Left forelimb (tissue), 1 donor: ENCODE results near the gene MBD5.

ENCODE experiments used
- DNase-seq: peaks from one replicate; pipeline ENCODE4 v3.0.0-alpha.2; 2018; ENCODE audit warnings: low spot score

MBD5 gene

DNA sequence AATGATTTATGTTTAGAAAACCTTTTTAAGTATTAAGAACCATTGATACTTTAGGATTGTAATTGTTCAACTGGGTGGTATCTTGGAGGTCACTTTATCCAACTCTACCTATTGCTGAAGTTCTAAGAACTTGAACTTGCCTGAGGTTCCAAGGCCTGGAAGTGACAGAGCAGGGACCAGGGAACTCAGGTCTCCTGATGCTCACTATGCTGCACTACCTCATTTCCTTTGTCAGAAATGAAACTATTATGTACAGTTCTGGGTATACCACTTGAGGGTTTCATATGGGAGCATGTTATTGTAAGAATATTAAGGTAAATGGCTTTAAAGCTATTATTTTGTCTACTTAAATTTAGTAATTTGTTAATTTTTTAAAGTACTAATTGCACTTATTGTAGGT, 3.0 kb downstream of the MBD5 start:
- DNase-seq, result no peak

DNA sequence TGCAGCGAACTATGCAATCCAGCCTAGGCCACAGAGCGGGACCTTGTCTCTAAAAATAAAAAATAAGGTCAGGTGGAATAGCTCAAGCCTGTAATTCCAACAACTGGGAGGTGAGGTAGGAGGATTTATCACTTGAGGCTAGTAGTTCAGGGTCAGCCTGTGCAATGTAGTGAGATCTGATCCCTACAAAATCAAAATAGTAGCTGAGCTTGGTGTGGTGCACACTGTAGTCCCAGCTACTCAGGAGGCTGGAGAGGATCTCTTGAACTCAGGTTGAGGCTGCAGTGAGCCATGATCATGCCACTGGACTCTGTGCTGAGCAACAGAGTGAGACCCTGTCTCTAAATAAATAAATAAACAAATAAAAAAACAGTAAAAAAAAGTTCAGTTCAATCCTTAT, 5.7 kb downstream of the MBD5 start:
- DNase-seq, result no peak

DNA sequence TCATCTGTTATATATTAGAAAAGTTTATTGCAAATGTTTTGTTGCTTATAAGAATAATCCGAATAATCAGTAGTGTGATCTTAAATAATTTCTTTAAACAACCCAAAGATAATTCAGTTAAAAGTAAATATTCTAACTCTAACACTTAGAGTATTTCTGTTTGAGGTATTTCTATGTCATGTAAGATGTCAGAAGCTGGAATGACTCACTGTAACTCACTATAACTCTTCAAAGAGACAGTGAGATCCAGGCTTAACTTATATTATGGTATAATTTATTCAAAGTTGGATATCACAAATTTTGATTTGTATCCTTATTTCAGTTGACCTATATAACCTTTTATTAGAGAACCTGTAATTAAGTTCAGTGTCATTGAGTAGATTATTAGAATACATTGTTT, 6.9 kb downstream of the MBD5 start:
- DNase-seq, result no peak

DNA sequence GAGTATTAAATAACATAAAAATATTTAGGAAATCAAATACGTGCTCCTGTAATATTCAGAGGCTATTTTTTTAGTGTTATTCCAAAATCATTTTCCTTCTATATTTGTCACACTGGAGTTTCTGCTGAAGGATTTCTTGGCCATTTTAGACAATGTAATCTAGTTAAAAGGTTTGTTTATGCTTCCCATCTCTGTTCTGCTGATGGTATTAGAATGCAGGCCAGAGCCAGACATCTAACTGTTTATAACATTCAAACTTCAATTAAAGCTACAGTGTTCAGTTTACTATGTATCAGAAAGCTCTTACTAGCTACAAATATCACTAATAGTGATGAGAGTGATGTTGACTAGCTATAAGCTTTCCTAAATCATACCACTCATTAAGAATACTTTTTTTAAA, 7.9 kb downstream of the MBD5 start:
- no peak for DNase-seq

DNA sequence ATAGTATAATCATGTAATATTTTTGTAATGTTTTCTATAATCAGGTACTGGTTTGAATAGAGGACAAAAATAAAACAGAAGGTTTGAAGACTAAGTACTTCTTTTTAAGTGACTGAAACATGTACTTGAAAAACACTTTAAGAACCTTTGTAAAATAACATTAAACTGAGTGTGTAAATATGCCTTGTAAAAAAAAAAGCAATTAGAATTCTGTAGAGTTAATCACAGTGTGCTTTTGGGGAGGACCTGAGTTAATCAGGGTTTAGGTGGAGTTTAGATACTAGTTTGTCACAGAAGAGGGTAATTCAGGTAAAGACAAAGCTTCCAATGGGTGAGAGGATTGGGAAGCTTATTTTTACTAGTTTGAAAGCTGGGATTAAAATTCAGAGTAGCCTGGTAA, 10.3 kb downstream of the MBD5 start:
- no peak for DNase-seq

DNA sequence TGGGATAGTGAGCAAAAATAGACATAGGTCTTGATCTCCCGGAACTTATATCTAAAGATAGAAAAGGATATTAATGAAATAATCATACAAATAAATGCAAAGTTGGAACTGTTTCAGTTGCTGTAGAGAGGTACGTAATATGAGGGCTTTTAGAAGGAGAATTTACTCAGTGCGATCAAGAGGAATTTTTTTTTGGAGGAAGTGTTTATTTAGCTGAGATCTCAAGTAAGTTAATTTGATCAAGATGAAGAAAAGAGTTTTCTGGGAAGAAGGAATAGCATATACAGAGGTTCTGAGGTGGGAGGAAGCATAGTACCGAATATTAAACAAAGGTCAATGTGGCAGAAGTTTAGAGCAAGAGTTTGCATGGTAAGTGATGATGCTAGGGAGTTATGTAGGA, 11.3 kb downstream of the MBD5 start:
- no peak for DNase-seq

DNA sequence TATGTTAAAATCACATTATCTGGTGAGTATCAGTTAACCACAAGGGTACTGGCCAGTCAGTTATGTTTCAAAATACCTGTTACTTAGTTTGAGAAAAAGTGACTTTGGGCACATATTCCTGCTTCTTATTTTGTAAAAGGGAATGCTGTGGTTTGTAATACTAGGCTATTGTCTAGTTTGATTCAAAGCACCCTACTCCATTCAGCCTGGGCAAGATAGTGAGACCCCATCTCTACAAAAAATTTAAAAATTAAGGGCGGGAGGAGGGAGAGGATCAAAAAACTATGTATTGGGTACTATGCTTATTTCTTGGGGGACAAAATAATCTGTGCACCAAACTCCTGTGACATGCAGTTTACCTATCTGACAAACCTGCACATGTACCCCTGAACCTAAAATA, 18.9 kb downstream of the MBD5 start:
- no peak for DNase-seq

DNA sequence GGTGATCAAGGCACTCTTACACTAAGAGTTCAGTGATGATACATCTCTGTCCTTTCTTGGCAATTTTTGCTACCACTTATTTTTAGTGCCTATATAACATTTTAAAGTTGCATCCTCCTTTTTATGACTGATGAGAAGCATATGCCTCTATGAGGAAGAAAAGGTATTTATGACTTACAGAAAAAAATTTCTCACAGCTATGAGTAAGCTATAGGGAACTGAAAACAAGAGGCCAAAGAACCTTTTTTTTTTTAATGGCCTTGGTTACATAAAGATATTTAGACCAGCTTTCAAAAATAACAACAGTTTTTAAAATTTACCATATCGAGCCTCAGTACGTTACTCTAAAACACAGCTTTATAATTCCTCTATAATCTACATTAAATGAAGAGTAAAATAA, 21.3 kb downstream of the MBD5 start:
- no peak for DNase-seq

DNA sequence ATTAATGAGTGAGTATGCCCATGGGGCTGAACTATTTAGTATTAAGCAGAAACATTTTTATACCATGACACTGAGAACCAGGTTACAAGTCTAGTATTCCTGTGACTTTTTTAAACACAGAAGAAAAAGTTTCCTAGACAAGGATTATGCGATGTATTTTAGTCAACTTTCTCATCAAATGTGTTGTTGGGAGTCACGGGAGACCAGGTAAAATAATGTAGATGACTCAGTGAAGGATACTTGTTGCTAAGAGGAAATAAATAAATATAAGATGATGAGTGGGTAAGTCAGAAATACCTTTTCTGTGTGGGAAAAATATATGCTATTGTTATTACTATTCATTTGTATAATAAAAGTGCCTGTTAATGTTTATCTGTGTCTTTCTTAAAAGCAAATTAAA, 23.4 kb downstream of the MBD5 start:
- DNase-seq, result no peak

DNA sequence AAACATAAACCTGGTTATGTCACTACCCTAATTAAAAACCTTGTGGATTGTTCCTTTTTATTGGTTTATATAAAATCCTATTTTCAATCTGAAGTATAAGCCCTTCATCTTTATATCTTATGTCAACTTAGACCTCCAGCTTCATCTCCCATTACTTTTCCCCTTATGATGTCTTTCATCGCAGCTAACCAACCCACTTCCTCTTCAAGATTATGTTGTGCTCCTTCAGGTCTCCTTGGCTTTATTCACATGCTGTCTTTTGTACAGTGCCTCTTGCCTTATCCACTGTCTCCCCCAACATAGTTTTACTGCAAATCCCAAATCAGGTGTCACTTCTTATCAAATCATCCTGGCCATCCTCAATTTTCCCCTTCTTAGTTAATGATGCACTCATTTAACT, 25.9 kb downstream of the MBD5 start:
- DNase-seq, result no peak

DNA sequence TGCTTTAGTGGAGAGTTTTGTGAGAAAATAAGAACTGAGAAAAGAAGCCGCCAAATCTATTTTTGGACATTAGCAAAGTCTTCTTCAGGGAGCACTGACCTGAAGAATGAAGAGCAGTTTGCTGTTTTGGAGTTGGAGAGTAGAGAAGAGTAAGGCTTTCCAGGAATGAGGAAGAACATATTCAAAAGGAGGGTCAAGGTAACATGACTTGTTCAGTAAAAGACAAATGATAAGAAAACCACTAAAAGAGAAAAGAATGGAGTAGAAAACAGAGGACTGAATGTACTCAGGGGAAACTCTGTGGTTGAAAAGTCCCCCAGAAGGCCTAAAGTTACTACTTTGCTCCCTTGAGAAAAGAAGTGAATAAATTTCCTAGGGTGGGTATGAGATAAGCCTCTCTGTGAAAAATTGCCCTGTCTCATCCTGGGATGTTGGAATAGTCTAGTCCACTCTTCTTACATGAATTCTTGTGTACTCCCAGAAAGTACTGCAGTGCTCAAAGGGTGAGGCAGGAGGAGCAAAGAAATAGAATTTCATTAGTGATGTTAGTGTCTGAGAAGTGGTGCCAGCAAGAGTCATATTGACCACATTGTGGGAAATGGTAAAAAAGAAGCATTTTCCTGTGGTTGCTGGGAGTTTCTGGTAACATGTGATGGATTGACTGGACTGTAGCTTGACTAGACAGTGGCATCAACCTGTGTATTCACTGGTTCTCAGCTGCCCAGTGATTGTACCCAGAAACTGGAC, 27.8 kb downstream of the MBD5 start:
- no peak for DNase-seq

DNA sequence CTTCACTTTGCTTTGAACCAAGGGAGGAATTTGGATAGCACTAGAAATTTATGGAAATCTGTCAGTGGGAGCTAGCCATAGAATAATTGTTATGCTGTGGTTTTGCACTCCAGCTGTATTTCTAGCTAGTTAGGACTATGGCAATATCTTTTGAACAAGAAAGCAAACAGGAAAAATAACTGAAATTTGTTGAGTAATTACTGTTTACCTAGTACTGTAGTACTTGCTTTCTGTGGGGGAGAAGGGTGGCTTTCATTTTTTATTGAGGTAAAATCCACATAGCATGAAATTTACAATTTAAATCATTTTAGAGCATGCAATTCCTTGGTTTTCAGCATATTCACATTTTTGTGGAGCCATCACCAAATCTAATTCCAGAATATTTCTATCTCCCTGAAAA, 28.4 kb downstream of the MBD5 start:
- no peak for DNase-seq

DNA sequence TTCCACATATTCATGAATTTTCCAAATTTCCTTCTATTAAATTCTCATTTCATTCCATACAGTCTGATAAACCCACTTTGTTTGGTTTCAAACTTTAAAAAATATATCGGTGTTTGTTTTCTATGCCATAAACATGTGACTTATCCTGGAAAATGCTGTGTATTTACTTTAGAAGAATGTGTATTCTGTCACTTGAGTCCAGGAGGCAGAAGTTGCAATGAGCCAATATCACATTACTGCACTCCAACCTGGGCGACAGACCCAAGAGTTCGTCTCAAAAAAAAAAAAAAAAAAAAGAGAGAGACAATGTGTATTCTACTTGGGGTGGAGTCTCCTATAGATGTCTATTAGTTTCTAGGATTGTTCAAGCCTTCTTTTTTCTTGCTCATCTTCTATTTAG, 31.8 kb downstream of the MBD5 start:
- DNase-seq, result no peak

DNA sequence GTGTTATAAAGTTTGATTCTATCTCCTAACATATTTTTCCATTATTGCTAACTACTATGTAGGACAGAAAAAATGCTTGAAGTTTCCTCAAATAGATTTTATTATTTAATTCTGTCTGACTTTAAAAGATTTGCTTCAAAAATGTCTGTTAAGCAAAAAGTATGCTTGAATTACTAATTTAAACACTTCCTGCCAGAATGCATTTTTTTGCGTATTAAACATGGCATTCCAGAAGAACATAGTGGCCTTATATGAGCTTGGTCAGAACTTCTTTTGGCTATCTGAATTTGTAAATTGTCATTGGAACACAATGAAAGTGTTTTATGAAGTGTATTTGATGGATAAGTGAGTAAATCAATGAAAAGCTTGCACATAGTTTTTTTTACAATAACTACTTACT, 37.8 kb downstream of the MBD5 start:
- no peak for DNase-seq

DNA sequence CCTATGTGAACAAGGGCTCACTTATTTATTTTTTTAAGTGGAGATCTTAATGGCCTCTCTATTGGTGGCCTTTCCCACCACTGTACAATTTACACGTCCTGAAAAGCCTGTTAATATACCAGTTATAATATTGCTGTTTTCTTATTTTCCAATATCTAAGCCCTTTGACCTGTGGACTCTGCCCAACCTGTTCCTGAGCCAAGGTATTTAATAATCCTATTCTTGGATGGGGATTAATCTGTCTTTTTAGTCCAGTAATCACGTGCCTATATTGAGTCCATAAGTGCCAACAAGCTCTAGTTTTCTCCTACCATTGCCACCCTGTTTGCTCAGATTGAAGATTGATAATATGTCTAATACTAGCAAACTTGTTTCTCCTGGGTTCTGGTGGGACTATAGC, 42.7 kb downstream of the MBD5 start:
- no peak for DNase-seq

DNA sequence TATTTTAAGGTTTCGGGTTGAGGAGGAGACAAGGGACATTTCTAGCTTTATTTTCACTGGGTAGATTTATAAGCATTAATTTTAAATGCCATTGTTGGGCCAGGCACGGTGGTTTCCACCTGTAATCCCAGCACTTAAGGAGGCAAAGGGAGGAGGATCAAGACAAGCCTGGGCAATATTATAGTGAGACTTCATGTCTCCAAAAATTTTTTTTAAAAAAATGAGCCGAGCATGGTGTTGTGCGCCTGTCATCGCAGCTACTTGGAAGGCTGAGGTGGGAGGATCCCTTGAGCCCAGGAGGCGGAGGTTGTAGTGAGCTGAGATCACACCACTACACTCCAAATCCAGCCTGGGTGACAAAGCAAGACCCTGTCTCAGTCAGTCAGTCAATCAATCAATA, 45.0 kb downstream of the MBD5 start:
- no peak for DNase-seq

DNA sequence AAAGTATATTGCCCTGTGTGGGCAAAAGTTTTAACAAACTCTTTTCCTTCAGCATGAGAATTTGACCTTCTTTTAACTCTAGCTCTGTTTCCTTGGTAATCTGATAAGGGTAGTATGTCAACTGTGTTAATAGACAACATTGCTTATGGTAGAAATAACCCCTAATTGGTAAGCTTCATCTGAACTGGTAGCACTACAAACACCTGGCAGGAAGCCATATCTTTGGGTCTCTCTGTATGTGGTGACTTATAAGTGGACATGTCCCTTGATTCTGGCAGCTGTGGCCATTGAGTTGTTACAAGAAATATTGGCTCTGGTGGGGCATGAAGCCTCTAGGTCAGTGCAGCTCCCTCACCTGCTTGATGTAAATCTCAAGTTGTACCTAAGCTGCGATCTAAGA, 46.9 kb downstream of the MBD5 start:
- DNase-seq, result no peak

DNA sequence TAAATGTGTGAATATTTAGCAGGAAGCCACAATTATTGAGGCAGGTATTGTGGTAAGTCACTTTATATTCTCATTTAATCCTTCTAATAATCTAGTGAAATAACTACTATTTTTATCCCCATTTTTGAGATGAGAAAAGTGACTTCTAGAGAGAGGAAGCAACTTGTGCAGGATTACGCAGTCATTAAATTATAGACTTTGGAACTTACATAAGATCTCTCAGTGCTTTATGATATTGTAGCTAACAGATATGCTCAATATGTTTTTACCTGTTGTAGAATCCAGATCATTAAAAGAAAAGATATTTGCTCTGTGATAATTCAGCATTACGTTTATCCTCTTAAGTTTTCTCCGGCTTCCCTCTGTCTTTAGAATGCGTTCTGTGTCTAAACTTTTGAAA, 50.5 kb downstream of the MBD5 start:
- DNase-seq, result no peak

DNA sequence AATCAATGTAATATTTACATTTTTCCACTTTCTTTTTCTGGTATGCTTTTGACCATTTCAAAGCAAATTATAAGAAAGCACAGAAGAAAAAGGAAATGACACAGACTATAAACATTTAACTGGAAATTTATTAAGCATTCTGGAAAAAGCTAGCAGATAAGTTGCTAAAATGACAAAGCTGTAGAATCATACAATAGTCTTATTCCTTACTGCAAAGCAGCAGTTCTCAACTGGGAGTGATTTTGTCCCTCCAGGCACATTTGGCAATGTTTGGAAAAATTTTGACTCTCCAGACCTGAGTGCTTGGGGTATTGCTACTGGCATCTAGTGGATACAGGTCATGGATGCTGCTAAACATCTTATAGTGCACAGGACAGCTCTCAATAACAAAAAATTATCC, 75.1 kb downstream of the MBD5 start:
- DNase-seq, result no peak

DNA sequence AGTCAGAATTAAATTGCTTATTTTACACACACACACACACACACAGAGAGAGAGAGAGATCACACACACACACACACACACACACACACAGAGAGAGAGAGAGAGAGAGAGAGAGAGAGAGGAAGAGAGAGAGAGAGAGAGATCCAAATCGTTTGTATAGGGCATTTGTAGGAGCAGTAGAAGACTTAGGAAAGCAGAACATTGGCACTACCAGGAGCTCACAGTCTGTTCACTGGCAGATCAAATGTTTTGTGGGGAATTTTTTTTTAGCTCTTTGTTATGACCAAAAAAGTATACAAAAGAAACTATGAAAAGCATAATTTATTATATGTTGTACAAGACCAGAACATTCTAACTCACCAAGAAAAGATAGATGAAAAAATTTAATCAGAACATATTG, 81.8 kb downstream of the MBD5 start:
- DNase-seq, result no peak

DNA sequence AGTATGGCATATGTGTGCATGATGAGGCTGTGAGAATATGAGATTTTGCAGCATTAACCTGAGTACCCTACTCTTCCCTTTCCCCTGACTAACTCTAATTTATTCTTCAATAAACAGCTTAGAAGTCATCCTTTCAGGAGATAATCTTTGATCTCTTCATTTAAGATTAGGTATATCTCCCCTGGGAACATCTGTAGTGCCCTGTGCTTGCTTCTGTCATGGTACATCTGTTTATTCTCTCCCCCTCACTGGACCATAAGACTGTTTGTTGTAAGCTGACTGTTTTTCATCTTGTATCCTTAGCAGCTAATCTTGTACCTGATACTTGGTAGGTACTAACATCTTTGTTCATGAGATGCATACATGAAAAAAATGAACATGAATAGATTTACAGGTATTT, 83.1 kb downstream of the MBD5 start:
- DNase-seq, result no peak

DNA sequence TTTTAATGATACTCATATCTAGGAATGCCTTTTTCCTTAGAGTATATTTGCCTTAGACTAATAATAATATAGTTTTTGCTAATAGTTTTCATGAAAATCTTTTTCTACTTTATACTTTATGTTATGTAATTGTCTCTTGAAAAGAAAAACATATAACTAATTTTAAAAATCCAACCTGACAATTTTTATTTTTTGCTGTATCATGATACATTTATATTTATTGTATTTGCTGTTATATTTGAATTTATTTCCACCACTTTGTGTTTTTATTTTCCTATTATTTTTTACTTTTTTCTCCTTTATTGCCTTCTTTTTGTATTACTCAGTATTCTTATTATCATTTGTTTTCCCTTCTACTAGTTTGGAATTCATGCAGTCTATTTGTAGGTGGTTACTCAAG, 85.4 kb downstream of the MBD5 start:
- no peak for DNase-seq

DNA sequence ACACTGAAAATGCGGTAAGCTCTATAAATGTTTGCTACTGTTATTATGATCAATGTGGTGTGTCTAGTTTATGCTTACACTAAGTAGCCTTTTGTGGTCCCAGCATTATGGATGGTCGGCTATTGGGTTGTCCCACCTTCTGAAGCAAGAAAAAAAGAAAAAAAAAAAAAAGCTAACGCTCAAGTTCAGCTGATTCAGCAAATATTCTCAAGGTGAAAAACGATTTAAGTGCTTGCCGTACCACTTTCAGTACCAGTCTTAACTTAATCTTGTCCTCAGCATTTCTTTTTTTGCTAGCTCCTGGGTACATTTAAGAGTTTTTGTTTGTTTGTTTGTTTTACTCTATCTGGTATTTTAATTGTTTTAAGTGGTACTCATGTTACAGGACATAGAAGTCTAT, 87.5 kb downstream of the MBD5 start:
- DNase-seq, result no peak

DNA sequence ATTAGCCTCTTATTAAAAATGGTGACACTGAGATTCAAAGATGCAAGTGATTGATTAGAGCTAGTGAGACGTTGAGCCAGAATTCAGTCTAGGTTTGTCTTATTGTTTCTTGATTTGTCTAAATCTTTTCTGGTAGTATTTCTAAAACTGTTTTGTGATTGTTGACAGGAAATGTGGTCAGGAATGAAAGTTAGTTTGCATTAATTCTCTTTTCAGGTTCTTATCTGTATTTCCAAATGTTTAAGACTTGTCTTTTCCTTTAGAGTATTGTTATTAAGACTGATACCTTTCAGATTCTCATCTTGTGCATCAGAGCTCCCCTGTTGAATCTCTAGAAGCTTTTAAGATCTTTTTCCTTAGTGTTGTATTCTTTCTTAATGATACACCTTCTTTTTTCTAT, 89.3 kb downstream of the MBD5 start:
- no peak for DNase-seq

DNA sequence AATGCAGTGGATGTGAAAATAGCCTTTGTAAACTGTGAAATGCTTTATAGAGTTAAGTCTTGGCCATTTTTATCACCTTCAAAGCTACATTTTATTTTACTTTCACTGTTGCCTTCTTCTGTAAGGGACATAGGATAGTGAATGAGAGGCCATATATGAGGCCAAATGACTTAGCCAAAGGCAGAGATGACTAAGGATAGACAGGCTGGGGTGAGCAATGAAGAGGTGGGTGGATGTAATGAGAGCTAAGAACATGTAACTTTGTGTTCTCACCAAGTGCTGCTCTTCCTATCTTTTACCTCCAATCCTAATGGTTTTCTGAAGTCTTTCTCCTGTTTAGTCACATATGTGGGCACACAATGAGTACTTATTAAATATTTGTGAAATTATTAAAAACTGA, 101.9 kb downstream of the MBD5 start:
- no peak for DNase-seq
